HG03039 (cell line): ENCODE results near the gene CTXND2.

Experiments used
- ATAC-seq: cut with Tn5 transposase; IDR thresholded peaks from one replicate; pipeline ENCODE4 v1.9.1; 2021; ENCODE audit warnings: mild to moderate bottlenecking, moderate library complexity; ENCODE audit not compliant: unreplicated experiment

CTXND2 gene

DNA sequence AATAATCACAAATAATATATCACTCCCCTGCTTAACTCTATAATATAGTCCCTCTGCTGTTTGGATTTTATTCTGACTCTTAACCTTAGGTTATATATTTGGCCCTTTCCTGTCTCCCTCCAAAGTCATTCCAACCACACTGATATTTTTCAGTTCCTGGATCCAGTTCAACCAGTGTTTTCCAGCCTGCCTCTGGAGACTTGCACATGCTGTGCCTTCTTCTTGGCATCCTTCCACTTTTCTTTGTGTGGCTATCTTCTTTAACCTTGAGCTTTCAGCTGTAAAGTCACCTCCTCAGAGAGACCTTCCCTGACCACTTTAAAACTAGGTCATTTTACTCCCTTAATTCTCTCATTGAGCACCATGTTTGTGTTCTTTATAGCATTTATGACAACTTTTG, 68.3 kb downstream of the CTXND2 start:
- ATAC-seq = no peak

DNA sequence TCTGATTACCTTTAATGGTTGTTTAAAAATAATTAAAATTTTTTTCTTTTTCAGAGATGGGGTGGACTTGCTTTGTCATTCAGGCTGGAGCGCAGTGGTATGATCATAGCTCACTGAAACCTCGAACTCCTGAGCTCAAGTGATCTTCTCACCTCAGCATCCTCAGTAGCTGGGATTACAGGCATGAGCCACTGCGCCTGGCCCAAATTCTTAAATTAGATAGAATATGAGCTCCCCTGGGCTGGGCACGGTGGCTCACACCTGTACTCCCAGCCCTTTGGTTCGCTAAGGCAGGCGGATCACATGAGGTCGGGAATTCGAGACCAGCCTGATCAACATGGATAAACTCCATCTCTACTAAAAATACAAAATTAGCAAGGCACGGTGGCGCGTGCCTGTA, 70.7 kb downstream of the CTXND2 start:
- ATAC-seq = no peak

DNA sequence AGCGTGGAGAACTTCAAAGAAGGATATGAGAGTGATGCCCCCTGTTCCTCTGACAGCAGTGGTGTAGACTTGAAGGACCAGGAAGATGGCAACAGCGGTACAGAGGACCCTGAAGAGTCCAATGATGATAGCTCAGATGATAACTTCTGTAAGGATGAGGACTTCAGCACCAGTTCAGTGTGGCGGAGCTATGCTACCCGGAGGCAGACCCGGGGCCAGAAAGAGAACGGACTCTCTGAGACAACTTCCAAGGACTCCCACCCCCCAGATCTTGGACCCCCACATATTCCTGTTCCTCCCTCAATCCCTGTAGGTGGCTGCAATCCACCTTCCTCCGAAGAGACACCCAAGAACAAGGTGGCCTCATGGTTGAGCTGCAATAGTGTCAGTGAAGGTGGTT, 73.7 kb downstream of the CTXND2 start:
- ATAC-seq = no peak

DNA sequence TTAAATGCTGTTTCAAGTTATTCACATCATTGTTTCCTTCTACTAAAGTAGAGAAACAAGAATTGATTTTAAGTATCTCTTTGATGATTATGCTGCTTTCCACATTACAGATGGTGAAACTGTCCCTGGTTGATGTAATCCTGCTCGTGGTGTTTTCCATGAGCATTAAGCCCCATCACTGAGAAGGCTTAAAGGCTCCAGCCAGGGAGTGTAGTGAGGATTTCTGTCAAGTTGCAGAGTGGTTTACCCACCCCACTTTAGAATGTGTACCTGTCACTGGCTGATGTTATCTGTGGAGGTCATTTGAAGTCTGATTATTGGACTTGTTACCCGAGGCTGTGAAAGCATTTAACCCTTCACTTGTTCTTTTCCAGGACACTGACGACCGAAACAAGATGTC, 74.8 kb downstream of the CTXND2 start:
- no peak for ATAC-seq
